T-cell (primary cell): ENCODE results near the gene NOL6. TPM values are rescaled to one million over a fixed set of nuclear protein-coding genes. Genes with fewer than 3 reads are reported as not detected.

Experiments
- ATAC-seq, 4 experiments: fragments of 200-7000 bp in 3 of 4; fragments of 150-1000 bp in 1 of 4; cut with Tn5 transposase; replicated peaks in 1 of 4; 1 replicate in 3 of 4; 2 replicates in 1 of 4; pipeline ENCODE4 v1.10.0; 2021; ENCODE audit warnings: moderate library complexity in 3 of 4, mild to moderate bottlenecking in 2 of 4, moderate number of reproducible peaks in 1 of 4
- CTCF ChIA-PET, 2 donors: fragments of 300-600 bp; sonication (Branson Sonifier 250); formaldehyde crosslinking; loops; one replicate each; lab custom pipeline; 2022; ENCODE audit warnings: antibody characterized with exemption in 2 of 2; lab: Charles Lee
- POLR2A ChIA-PET, 2 donors: fragments of 300-600 bp; sonication (Branson Sonifier 250); formaldehyde crosslinking; loops; one replicate each; lab custom pipeline; 2022; ENCODE audit warnings: antibody characterized with exemption in 2 of 2; lab: Charles Lee
- DNase-seq, 35 experiments: peaks; one replicate each; pipeline versions ENCODE4 v3.0.0 to v3.0.0-alpha.2; 2013 to 2023
- H3K27ac ChIP-seq: one replicate; pipeline ENCODE4 v1.5.1; 2013; ENCODE audit warnings: low read length
- H3K27me3 ChIP-seq, 2 experiments: replicated peaks in 1 of 2; 1 replicate in 1 of 2; 2 replicates in 1 of 2; pipeline versions ENCODE4 v1.6.1 to v1.7.0; 2013; ENCODE audit warnings: low read length in 1 of 2, mixed read lengths in 1 of 2; ENCODE audit not compliant: control insufficient read depth in 2 of 2, insufficient read depth in 2 of 2; ENCODE audit errors: extremely low read depth in 1 of 2
- H3K36me3 ChIP-seq, 2 donors: 1 replicate in 1 of 2; 2 replicates in 1 of 2; pipeline versions ENCODE4 v1.6.1 to v1.7.0; 2013; ENCODE audit warnings: low read length in 1 of 2; ENCODE audit not compliant: control insufficient read depth in 2 of 2, insufficient read depth in 1 of 2; ENCODE audit errors: extremely low read depth in 1 of 2
- H3K4me1 ChIP-seq, 2 experiments: 1 replicate in 1 of 2; 2 replicates in 1 of 2; pipeline versions ENCODE4 v1.6.1 to v1.7.0; 2013; ENCODE audit warnings: low read length in 2 of 2, mixed read lengths in 1 of 2; ENCODE audit not compliant: insufficient read depth in 2 of 2, control insufficient read depth in 1 of 2; ENCODE audit errors: extremely low read depth in 1 of 2
- H3K4me3 ChIP-seq, 2 donors: 1 replicate in 1 of 2; 2 replicates in 1 of 2; pipeline versions ENCODE4 v1.5.1 to v1.7.0; 2013; ENCODE audit warnings: mild to moderate bottlenecking in 2 of 2, low read length in 1 of 2, moderate library complexity in 1 of 2; ENCODE audit not compliant: control insufficient read depth in 1 of 2; ENCODE audit errors: extremely low read depth in 1 of 2
- H3K9me3 ChIP-seq: 2 replicates; pipeline ENCODE4 v1.7.0; 2013
- H3K27ac Mint-ChIP-seq, 2 donors: one replicate each; pipeline ENCODE4 v1.8.0; 2020 to 2021; ENCODE audit warnings: mild to moderate bottlenecking in 2 of 2, mixed read lengths in 2 of 2
- H3K27me3 Mint-ChIP-seq, 2 donors: one replicate each; pipeline ENCODE4 v1.8.0; 2021 to 2022; ENCODE audit warnings: mixed read lengths in 2 of 2
- H3K36me3 Mint-ChIP-seq: one replicate; pipeline ENCODE4 v1.8.0; 2021; ENCODE audit warnings: mixed read lengths
- H3K4me1 Mint-ChIP-seq, 3 donors: one replicate each; pipeline ENCODE4 v1.8.0; 2020 to 2022; ENCODE audit warnings: mixed read lengths in 3 of 3, mild to moderate bottlenecking in 1 of 3
- H3K4me3 Mint-ChIP-seq, 3 donors: one replicate each; pipeline ENCODE4 v1.8.0; 2020 to 2022; ENCODE audit warnings: mild to moderate bottlenecking in 3 of 3, mixed read lengths in 3 of 3, moderate library complexity in 3 of 3
- H3K9me3 Mint-ChIP-seq, 3 donors: one replicate each; pipeline ENCODE4 v1.8.0; 2020 to 2022; ENCODE audit warnings: mixed read lengths in 3 of 3
- WGBS: methylation state at CpG from one replicate; pipeline ENCODE4 v1.1.5; 2013; ENCODE audit warnings: missing lambda C conversion rate; ENCODE audit not compliant: insufficient coverage; 5-methylcytosine and 5-hydroxymethylcytosine counted together
- total RNA-seq, 35 experiments: library from RNA in 6 of 35; stranded (reverse) in 6 of 35; fragments of 120-200 nt in 1 of 35; gene quantifications; one replicate each; pipeline versions ENCODE4 v1.2.1 to v1.2.4 and lab custom pipeline; 2013 to 2026

Gene NOL6
- total RNA-seq, 5 donors from 2014 or later (not counting 1 experiment from before 2014, with no cell fraction given) = 35.1 to 57.6 (median 47.1) TPM

DNA sequence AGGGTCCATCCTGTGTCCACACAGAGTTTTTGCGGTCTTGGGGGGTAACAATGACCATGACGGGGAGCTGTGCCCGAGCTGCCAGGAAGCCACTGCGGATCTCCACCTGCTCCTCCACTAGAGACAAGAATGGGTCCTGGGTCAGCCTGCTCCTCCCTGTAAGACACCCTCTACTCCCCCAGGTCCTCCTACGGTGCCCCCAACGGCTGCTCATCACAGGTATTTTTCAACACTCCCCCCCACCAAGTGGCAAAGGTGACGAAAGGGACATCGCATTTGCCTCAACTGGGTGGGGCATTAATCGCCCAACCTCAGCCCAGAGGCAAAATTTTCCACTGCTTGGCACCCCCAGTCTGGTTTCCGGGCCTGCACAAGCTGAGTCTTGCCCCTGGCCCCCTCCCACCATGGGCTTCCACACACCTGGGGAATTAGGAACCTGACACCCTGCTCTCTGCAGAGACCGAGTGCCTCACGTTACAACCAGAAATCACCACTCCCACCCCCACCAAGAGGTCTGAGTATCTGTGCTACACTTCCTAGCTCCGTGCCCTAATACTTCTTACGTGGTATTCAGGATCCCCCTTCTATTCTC lies 9.6 kb downstream of the NOL6 start:
- DNase-seq = no peak
- WGBS = 87% methylated on average over 13 of the region's 14 CpGs
- Mint-ChIP-seq H3K36me3 (peaks cover 56% of the 10 kb centered on the region), H3K27me3 (no peaks in the 10 kb centered on the region), H3K4me1 (peaks cover 13 to 18% (median 15%) of the 10 kb centered on the region in 3 donors), H3K9me3 (no peaks in the 10 kb centered on the region), H3K4me3 (no peak overlapping the region), H3K27ac (peak overlapping the region in 1 of 2 donors; percentile 39)
- ChIA-PET POLR2A (no interaction called here), CTCF (interaction anchor here (0.5 to 4.5 kb wide), 12 partner anchors 9 to 939 kb away, joined by 3 to 27 read pairs (median 6); partner anchors contain the start of genes AQP3 (in 2 of the 2), AQP7 (in 1 of the 2) and NOL6 (in 1 of the 2))
- Histone ChIP-seq H3K36me3 (peaks cover 50 to 81% of the 10 kb centered on the region in 2 donors), H3K9me3 (no peaks in the 10 kb centered on the region), H3K4me3 (no peak overlapping the region), H3K27me3 (no peaks in the 10 kb centered on the region), H3K27ac (no peak overlapping the region), H3K4me1 (peaks cover 2 to 5% of the 10 kb centered on the region in 2 experiments)
- ATAC-seq = no peak

DNA sequence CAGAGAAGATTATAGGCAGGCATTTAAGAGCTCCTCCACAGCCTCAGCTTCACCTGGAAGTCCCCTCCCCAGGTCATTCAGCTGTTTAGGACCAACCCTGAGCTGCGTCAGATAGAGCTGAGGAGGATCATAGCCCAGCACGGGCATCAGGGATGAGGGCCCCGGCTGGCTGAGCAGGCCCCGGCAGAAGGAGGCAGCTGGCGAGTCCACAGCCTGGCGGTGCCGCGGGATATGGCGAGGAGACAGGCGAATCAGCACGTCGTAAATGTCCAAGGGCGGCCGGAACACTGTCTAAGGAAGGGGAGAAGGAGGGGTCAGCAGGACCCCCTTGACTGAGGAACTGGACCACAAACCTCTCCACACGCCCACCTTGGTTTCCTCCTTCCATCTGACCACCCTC lies 10.6 kb downstream of the NOL6 start:
- POLR2A ChIA-PET = interaction anchor here in 1 of 2 donors (0.6 to 0.9 kb wide), 2 partner anchors 11 to 41 kb away, joined by 3 read pairs; partner anchors contain the start of gene NOL6
- WGBS = 94% methylated on average over 11 of the region's 15 CpGs
- Histone ChIP-seq H3K9me3 (no peaks in the 10 kb centered on the region), H3K4me3 (no peak overlapping the region), H3K4me1 (peaks cover 3 to 15% of the 10 kb centered on the region in 2 experiments), H3K36me3 (peaks cover 42 to 71% of the 10 kb centered on the region in 2 donors), H3K27ac (no peak overlapping the region), H3K27me3 (no peaks in the 10 kb centered on the region)
- DNase-seq (no peak), ATAC-seq (no peak)
- Mint-ChIP-seq H3K9me3 (no peaks in the 10 kb centered on the region), H3K27ac (no peak overlapping the region), H3K27me3 (no peaks in the 10 kb centered on the region), H3K4me3 (no peak overlapping the region), H3K4me1 (peaks cover 23 to 27% (median 25%) of the 10 kb centered on the region in 3 donors), H3K36me3 (peaks cover 48% of the 10 kb centered on the region)
- CTCF ChIA-PET = interaction anchor here (2.8 to 4.5 kb wide), 3 partner anchors 10 to 60 kb away, joined by 12 to 27 read pairs (median 14); partner anchors contain the start of genes AQP7 (in 1 of the 2) and NOL6 (in 1 of the 2)

DNA sequence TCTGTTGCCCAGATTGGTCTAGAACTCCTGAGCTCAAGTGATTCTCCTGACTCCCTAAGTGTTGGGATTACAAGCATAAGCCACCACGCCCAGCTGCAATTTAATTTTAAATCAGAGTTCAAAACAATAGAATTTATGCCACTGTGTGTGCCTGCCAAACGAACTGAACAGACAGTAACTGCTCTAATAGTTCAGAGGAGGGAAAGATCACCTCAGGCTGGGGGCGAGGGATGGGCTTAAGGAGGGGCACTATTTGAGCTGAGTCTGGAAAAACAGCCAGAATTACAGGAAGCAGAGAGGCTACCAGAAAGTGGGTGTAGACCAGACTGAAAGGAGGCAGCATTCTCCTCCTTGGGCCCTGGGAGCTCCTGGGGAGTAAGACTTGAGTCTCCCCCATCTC lies 12.2 kb downstream of the NOL6 start:
- no peaks in the 10 kb centered on the region for H3K9me3 Mint-ChIP-seq
- POLR2A ChIA-PET = interaction anchor here in 1 of 2 donors (0.8 kb wide), 1 partner anchor 11 kb away, joined by 3 read pairs; no protein-coding TSS in a partner anchor
- Histone ChIP-seq H3K27ac (no peak overlapping the region), H3K4me3 (no peak overlapping the region), H3K4me1 (peaks cover 3 to 31% of the 10 kb centered on the region in 2 experiments), H3K9me3 (no peaks in the 10 kb centered on the region), H3K27me3 (no peaks in the 10 kb centered on the region), H3K36me3 (peaks cover 38 to 55% of the 10 kb centered on the region in 2 donors)
- no peak overlapping the region for H3K4me3 Mint-ChIP-seq
- DNase-seq (no peak), ATAC-seq (no peak)
- CTCF ChIA-PET = interaction anchor here (0.8 to 1.8 kb wide), 3 partner anchors 11 to 14 kb away, joined by 4 to 8 read pairs (median 5); partner anchors contain the start of genes AQP3 (in 1 of the 2) and NOL6 (in 1 of the 2)
- H3K27ac Mint-ChIP-seq = peak overlapping the region; percentile 21 to 72
- no peaks in the 10 kb centered on the region for H3K27me3 Mint-ChIP-seq
- H3K36me3 Mint-ChIP-seq = peaks cover 35% of the 10 kb centered on the region
- 82% methylated on average over 2 of the region's 3 CpGs for WGBS
- peaks cover 36 to 39% (median 37%) of the 10 kb centered on the region in 3 donors for H3K4me1 Mint-ChIP-seq

DNA sequence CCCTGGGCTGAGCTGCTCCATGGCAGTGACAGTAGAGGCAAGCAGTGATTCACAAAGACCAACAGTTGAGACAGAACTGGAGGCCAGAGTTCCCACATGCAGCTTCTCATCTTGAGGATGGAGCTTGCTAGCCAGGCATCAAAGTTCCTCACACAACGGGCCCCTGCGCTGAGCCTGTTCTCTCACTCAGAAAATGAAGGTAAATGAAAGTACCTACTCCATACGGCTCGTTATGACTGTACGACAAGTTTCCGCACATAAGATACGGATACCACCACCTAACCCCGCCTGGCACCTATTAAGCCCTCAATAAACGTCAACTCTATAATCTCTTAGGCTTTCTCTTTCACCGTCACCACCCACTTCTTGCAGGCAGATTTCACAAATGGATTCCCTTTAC lies 12.9 kb downstream of the NOL6 start:
- no peak overlapping the region for H3K27ac ChIP-seq
- Mint-ChIP-seq H3K4me1 (peaks cover 40 to 46% (median 43%) of the 10 kb centered on the region in 3 donors), H3K4me3 (no peak overlapping the region), H3K9me3 (no peaks in the 10 kb centered on the region), H3K27ac (peak overlapping the region; percentile 26 to 74), H3K36me3 (peaks cover 32% of the 10 kb centered on the region), H3K27me3 (no peaks in the 10 kb centered on the region)
- H3K4me1 ChIP-seq = peaks cover 4 to 37% of the 10 kb centered on the region in 2 experiments
- H3K36me3 ChIP-seq = peaks cover 34 to 48% of the 10 kb centered on the region in 2 donors
- ATAC-seq (no peak), DNase-seq (no peak)
- ChIA-PET CTCF (interaction anchor here (1.4 to 1.8 kb wide), 2 partner anchors 11 to 14 kb away, joined by 4 to 8 read pairs; partner anchors contain the start of gene AQP3 (in 1 of the 2)), POLR2A (interaction anchor here in 1 of 2 donors (1.1 kb wide), 1 partner anchor 13 kb away, joined by 5 read pairs; the partner anchor contains the start of gene NOL6)
- 89% methylated on average over 9 of the region's 10 CpGs for WGBS
- no peaks in the 10 kb centered on the region for H3K9me3 ChIP-seq
- no peaks in the 10 kb centered on the region for H3K27me3 ChIP-seq
- no peak overlapping the region for H3K4me3 ChIP-seq

DNA sequence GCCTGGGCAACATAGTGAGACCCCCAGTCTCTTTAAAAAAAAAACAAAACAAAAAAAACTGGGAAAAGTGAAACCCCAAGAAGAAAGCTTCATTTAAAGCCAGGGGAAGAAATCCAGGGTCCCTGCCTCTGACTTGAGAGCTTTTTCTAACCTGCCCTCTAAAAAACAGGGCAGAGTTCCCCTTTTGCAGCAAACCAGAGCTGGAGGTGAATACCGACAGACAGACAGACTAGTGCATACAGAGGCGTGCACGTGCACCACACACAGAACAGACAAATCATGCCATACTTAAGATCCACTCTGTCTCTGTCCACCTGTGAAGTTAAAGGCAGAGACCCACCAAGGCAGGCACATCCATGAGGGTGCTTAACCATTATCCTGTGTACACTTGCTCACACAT lies 14.6 kb downstream of the NOL6 start:
- Mint-ChIP-seq H3K27me3 (no peaks in the 10 kb centered on the region), H3K4me3 (peak overlapping the region in 1 of 3 donors; percentile 54), H3K36me3 (peaks cover 17% of the 10 kb centered on the region), H3K4me1 (peaks cover 51 to 59% (median 56%) of the 10 kb centered on the region in 3 donors), H3K9me3 (no peaks in the 10 kb centered on the region), H3K27ac (peak overlapping the region; percentile 86 to 97)
- Histone ChIP-seq H3K27ac (peak overlapping the region; percentile 67), H3K4me3 (no peak overlapping the region), H3K9me3 (no peaks in the 10 kb centered on the region), H3K36me3 (peaks cover 20 to 31% of the 10 kb centered on the region in 2 donors), H3K27me3 (no peaks in the 10 kb centered on the region), H3K4me1 (peaks cover 8 to 51% of the 10 kb centered on the region in 2 experiments)
- ATAC-seq = peak in 1 of 4 experiments; percentile 23
- 46% methylated on average over 3 of the region's 3 CpGs for WGBS
- POLR2A ChIA-PET = interaction anchor here (0.6 to 0.9 kb wide), 2 partner anchors 42 to 143 kb away, joined by 3 to 5 read pairs; no protein-coding TSS in a partner anchor
- no peak for DNase-seq
- CTCF ChIA-PET = interaction anchor here (1.1 to 1.2 kb wide), 2 partner anchors 11 to 46 kb away, joined by 4 read pairs; no protein-coding TSS in a partner anchor

DNA sequence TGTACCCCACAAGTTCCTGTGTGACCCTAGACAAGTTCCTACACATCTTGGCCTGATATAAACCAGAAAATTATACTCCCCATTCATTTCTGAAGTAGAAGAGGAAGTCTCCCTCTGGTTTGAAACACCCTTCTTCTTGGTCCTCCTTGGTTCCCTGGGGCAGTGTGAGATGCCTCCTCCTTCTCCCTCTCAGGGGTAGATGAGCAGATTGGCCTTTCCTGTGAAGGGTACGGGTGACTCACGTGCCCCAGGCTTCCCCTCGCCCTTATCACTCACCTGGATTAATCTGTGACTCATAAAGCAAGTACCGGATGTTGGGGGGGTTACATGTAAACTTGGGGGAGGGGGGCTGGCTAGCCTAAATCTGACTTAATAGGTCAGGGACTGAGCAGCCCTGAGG lies 15.3 kb downstream of the NOL6 start:
- Mint-ChIP-seq H3K4me1 (peaks cover 58 to 66% (median 63%) of the 10 kb centered on the region in 3 donors), H3K27me3 (no peaks in the 10 kb centered on the region), H3K4me3 (peak overlapping the region; percentile 34 to 62 (median 54)), H3K36me3 (peaks cover 14% of the 10 kb centered on the region), H3K27ac (peak overlapping the region; percentile 86 to 97), H3K9me3 (no peaks in the 10 kb centered on the region)
- POLR2A ChIA-PET = interaction anchor here in 1 of 2 donors (0.9 to 1.3 kb wide), 2 partner anchors 41 to 43 kb away, joined by 3 read pairs; no protein-coding TSS in a partner anchor
- Histone ChIP-seq H3K4me1 (peaks cover 15 to 58% of the 10 kb centered on the region in 2 experiments), H3K27ac (peak overlapping the region; percentile 67), H3K4me3 (no peak overlapping the region), H3K36me3 (peaks cover 13 to 24% of the 10 kb centered on the region in 2 donors), H3K27me3 (no peaks in the 10 kb centered on the region), H3K9me3 (no peaks in the 10 kb centered on the region)
- CTCF ChIA-PET = interaction anchor here (0.7 to 1.2 kb wide), 3 partner anchors 8 to 45 kb away, joined by 3 to 4 read pairs (median 4); no protein-coding TSS in a partner anchor
- ATAC-seq (peak; percentile 76 to 91 (median 86)), DNase-seq (peak in 33 of 35 experiments; percentile 15 to 74 (median 38))
- WGBS = 0% methylated on average over 1 of the region's 4 CpGs
